ENCODE measurements around the gene MYO10.

MYO10 gene

DNA sequence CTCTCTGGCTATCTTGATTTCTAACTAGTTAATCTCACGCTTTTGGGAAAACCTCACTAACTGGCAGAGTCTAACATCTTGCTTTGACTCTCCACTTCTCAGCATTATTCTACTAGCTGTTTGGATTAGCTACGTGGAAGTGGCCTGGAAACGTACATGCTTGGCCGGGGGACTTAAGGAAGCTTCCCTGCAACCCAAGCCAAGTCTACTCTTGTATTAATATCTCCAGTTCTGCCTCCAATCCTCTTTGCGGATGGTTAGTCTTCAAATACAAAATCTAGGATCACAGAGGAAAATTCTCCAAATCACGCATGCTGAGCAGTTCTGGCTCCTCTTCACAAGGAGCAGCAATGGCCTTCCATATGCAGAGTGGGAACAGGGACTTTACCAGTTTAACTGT, 267.5 kb downstream of the MYO10 start:
- no peaks in the 10 kb centered on the region for H3K4me1 ChIP-seq (ENCODE audit: control insufficient read depth in 1 of 2, insufficient read depth in 1 of 2, low read depth in 1 of 2, low read length in 1 of 2)
- H3K27me3 ChIP-seq = no peaks in the 10 kb centered on the region
- H3K4me3 ChIP-seq (ENCODE audit: low read depth in 1 of 2, low read length in 1 of 2) = no peak overlapping the region

GRCh38 chr5:16668194-16668593, 267.9 kb downstream of the MYO10 start:
- no peaks in the 10 kb centered on the region for H3K36me3 ChIP-seq
- no peaks in the 10 kb centered on the region for H3K27me3 ChIP-seq
- H3K4me1 ChIP-seq (ENCODE audit: control insufficient read depth in 1 of 2, insufficient read depth in 1 of 2, low read depth in 1 of 2, low read length in 1 of 2) = no peaks in the 10 kb centered on the region
- no peak overlapping the region for H3K4me3 ChIP-seq (ENCODE audit: low read depth in 1 of 2, low read length in 1 of 2)
- TF ChIP-seq, protein P1, sequence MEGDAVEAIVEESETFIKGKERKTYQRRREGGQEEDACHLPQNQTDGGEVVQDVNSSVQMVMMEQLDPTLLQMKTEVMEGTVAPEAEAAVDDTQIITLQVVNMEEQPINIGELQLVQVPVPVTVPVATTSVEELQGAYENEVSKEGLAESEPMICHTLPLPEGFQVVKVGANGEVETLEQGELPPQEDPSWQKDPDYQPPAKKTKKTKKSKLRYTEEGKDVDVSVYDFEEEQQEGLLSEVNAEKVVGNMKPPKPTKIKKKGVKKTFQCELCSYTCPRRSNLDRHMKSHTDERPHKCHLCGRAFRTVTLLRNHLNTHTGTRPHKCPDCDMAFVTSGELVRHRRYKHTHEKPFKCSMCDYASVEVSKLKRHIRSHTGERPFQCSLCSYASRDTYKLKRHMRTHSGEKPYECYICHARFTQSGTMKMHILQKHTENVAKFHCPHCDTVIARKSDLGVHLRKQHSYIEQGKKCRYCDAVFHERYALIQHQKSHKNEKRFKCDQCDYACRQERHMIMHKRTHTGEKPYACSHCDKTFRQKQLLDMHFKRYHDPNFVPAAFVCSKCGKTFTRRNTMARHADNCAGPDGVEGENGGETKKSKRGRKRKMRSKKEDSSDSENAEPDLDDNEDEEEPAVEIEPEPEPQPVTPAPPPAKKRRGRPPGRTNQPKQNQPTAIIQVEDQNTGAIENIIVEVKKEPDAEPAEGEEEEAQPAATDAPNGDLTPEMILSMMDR (IDR thresholded peaks at IDR 0.05) = no peak
- no peak overlapping the region for H3K27ac ChIP-seq
- H3K9me3 ChIP-seq = no peaks in the 10 kb centered on the region

More for the DNA sequence above, 267.5 kb downstream of the MYO10 start:
- H3K27ac ChIP-seq = no peak overlapping the region
- TF ChIP-seq, protein P1 (IDR thresholded peaks at IDR 0.05) = no peak
- no peaks in the 10 kb centered on the region for H3K36me3 ChIP-seq
- H3K9me3 ChIP-seq = no peaks in the 10 kb centered on the region

GRCh38 chr5:16666883-16667398, 269.1 kb downstream of the MYO10 start:
- H3K4me1 ChIP-seq (ENCODE audit: control insufficient read depth in 1 of 2, insufficient read depth in 1 of 2, low read depth in 1 of 2, low read length in 1 of 2) = no peaks in the 10 kb centered on the region
- TF ChIP-seq, protein P1 (IDR thresholded peaks at IDR 0.05) = no peak
- no peak overlapping the region for H3K27ac ChIP-seq
- H3K4me3 ChIP-seq (ENCODE audit: low read depth in 1 of 2, low read length in 1 of 2) = no peak overlapping the region
- H3K27me3 ChIP-seq = no peaks in the 10 kb centered on the region
- H3K9me3 ChIP-seq = no peaks in the 10 kb centered on the region
- no peaks in the 10 kb centered on the region for H3K36me3 ChIP-seq

GRCh38 chr5:16666130-16666882, 269.8 kb downstream of the MYO10 start:
- Histone ChIP-seq H3K4me1 (ENCODE audit: control insufficient read depth in 1 of 2, insufficient read depth in 1 of 2, low read depth in 1 of 2, low read length in 1 of 2) (no peaks in the 10 kb centered on the region), H3K27me3 (no peaks in the 10 kb centered on the region), H3K36me3 (no peaks in the 10 kb centered on the region), H3K4me3 (ENCODE audit: low read depth in 1 of 2, low read length in 1 of 2) (no peak overlapping the region), H3K27ac (no peak overlapping the region), H3K9me3 (no peaks in the 10 kb centered on the region)
- TF ChIP-seq, protein P1 (IDR thresholded peaks at IDR 0.05) = no peak

DNA sequence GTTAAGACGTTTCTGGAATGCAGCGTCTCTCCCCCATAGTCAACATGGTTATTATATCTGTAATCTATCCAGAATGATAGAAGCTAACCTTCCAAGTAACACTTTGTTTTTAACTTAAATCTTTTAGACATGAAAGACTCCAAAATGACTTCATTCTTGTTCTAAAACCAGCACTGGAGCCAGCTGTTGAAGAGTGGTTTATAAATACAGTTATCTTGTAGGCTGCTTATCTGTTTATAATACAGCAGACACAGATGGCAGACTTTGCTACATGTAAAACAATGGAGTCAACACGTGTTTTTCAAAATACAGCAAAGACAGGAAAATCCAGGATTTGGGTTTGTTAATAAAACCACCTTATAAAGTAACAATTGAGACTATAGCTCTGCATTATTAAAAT, 270.5 kb downstream of the MYO10 start:
- Histone ChIP-seq H3K4me3 (ENCODE audit: low read depth in 1 of 2, low read length in 1 of 2) (no peak overlapping the region), H3K27me3 (no peaks in the 10 kb centered on the region), H3K27ac (no peak overlapping the region), H3K9me3 (no peaks in the 10 kb centered on the region), H3K36me3 (no peaks in the 10 kb centered on the region), H3K4me1 (ENCODE audit: control insufficient read depth in 1 of 2, insufficient read depth in 1 of 2, low read depth in 1 of 2, low read length in 1 of 2) (no peaks in the 10 kb centered on the region)
- TF ChIP-seq, protein P1 (IDR thresholded peaks at IDR 0.05) = no peak

Measured in neutrophil (primary cell).